ENCODE data around the gene GUCA2B. TPM values are rescaled to one million over a fixed set of nuclear protein-coding genes. Genes with fewer than 3 reads are reported as not detected.

GUCA2B gene
- polyA plus RNA-seq, 1 donor (not counting 4 experiments of a cell fraction or from before 2014, with no cell fraction given), result not detected

DNA sequence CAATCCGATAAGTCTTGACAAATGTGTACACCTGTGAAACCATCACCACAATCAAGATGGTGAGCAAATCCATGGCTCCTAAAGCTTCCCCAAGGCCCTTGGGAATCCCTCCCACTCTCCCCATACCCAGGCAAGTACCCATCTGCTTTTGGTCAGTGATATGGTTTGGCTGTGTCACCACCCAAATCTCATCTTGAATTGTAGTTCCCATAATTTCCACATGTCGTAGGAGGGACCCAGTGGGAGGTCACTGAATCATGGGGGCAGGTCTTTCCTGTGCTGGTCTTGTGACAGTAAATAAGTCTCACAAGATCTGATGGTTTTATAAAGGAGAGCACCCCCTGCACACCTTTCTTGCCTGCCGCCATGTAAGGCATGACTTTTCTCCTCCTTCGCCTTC is 14.6 kb upstream of the GUCA2B start:
- DNase-seq (ENCODE audit: low read depth, low spot score) (no peak), FAIRE-seq (no peak)
- Histone ChIP-seq H3K9me1 (ENCODE audit: control insufficient read depth, extremely low read depth, insufficient read depth, low read length) (no peaks in the 10 kb centered on the region), H2AFZ (ENCODE audit: control insufficient read depth, low read length) (no peak overlapping the region), H3K27me3 (ENCODE audit: control insufficient read depth, extremely low read depth, insufficient read depth, low read length) (peaks cover 10% of the 10 kb centered on the region), H3K4me1 (ENCODE audit: control insufficient read depth, extremely low read depth, insufficient read depth, low read length) (peaks cover 11% of the 10 kb centered on the region), H3K36me3 (ENCODE audit: control insufficient read depth in 2 of 2, extremely low read depth in 1 of 2, insufficient read depth in 2 of 2, low read length in 2 of 2) (no peaks in the 10 kb centered on the region), H3K9ac (ENCODE audit: control insufficient read depth, extremely low read depth, insufficient read depth, low read length) (no peak overlapping the region), H3K9me3 (ENCODE audit: control insufficient read depth, low read depth, low read length) (no peaks in the 10 kb centered on the region), H3K27ac (ENCODE audit: control insufficient read depth, insufficient read depth, low read length) (no peak overlapping the region), H3K79me2 (ENCODE audit: control insufficient read depth, insufficient read depth, low read length) (no peaks in the 10 kb centered on the region), H4K20me1 (ENCODE audit: control insufficient read depth, extremely low read depth, insufficient read depth, low read length) (no peaks in the 10 kb centered on the region), H3K4me2 (ENCODE audit: control insufficient read depth, extremely low read depth, insufficient read depth, low read depth, low read length) (no peak overlapping the region), H3K4me3 (ENCODE audit: control insufficient read depth in 2 of 3, extremely low read depth in 1 of 3, insufficient read depth in 2 of 3, low read depth in 1 of 3, low read length in 3 of 3) (no peak overlapping the region)
- TF ChIP-seq, protein P1, sequence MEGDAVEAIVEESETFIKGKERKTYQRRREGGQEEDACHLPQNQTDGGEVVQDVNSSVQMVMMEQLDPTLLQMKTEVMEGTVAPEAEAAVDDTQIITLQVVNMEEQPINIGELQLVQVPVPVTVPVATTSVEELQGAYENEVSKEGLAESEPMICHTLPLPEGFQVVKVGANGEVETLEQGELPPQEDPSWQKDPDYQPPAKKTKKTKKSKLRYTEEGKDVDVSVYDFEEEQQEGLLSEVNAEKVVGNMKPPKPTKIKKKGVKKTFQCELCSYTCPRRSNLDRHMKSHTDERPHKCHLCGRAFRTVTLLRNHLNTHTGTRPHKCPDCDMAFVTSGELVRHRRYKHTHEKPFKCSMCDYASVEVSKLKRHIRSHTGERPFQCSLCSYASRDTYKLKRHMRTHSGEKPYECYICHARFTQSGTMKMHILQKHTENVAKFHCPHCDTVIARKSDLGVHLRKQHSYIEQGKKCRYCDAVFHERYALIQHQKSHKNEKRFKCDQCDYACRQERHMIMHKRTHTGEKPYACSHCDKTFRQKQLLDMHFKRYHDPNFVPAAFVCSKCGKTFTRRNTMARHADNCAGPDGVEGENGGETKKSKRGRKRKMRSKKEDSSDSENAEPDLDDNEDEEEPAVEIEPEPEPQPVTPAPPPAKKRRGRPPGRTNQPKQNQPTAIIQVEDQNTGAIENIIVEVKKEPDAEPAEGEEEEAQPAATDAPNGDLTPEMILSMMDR (optimal IDR thresholded peaks at IDR 0.05 in 1 of 3, IDR thresholded peaks at IDR 0.05 in 1 of 3, conservative IDR thresholded peaks at IDR 0.05 in 1 of 3; ENCODE audit: extremely low read depth in 1 of 3, insufficient read depth in 2 of 3, low read length in 3 of 3), result no peak
- no peak for TF ChIP-seq EZH2 (IDR thresholded peaks at IDR 0.05; ENCODE audit: low read length)
- dilution Hi-C loops (cut with MboI; ENCODE audit: extremely low pct_ligation_motif_present, low sequenced_read_pairs), result no loop called here

DNA sequence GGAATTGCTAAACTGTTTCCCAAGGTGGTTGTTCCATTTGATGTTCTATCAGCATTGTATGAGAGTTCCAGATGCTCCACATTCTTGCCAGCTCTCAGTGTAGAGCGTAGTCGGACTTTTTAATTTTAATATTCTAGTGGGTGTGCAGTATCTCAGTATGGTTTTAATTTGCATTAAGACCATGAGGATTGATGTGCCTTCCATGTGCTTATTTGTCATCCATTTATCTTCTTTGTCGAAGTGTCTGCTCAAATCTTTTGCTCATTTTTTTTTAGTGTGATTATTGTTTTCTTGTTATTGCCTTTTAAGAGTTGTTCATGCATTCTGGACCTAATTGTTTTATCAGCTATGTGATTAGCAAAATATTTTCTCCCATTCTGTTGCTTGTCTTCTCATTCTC is 13.8 kb upstream of the GUCA2B start:
- FAIRE-seq (no peak), DNase-seq (ENCODE audit: low read depth, low spot score) (no peak)
- no peak overlapping the region for H2AFZ ChIP-seq (ENCODE audit: control insufficient read depth, low read length)
- H3K27me3 ChIP-seq (ENCODE audit: control insufficient read depth, extremely low read depth, insufficient read depth, low read length), result peaks cover 10% of the 10 kb centered on the region
- H3K27ac ChIP-seq (ENCODE audit: control insufficient read depth, insufficient read depth, low read length), result no peak overlapping the region
- H3K4me1 ChIP-seq (ENCODE audit: control insufficient read depth, extremely low read depth, insufficient read depth, low read length), result peaks cover 15% of the 10 kb centered on the region
- H3K36me3 ChIP-seq (ENCODE audit: control insufficient read depth in 2 of 2, extremely low read depth in 1 of 2, insufficient read depth in 2 of 2, low read length in 2 of 2), result no peaks in the 10 kb centered on the region
- TF ChIP-seq EZH2 (IDR thresholded peaks at IDR 0.05; ENCODE audit: low read length), result no peak
- TF ChIP-seq, protein P1 (optimal IDR thresholded peaks at IDR 0.05 in 1 of 3, IDR thresholded peaks at IDR 0.05 in 1 of 3, conservative IDR thresholded peaks at IDR 0.05 in 1 of 3; ENCODE audit: extremely low read depth in 1 of 3, insufficient read depth in 2 of 3, low read length in 3 of 3), result no peak
- H3K79me2 ChIP-seq (ENCODE audit: control insufficient read depth, insufficient read depth, low read length), result no peaks in the 10 kb centered on the region
- dilution Hi-C loops (cut with MboI; ENCODE audit: extremely low pct_ligation_motif_present, low sequenced_read_pairs), result no loop called here
- no peak overlapping the region for H3K4me3 ChIP-seq (ENCODE audit: control insufficient read depth in 2 of 3, extremely low read depth in 1 of 3, insufficient read depth in 2 of 3, low read depth in 1 of 3, low read length in 3 of 3)
- no peak overlapping the region for H3K9ac ChIP-seq (ENCODE audit: control insufficient read depth, extremely low read depth, insufficient read depth, low read length)
- H3K4me2 ChIP-seq (ENCODE audit: control insufficient read depth, extremely low read depth, insufficient read depth, low read depth, low read length), result no peak overlapping the region
- H3K9me1 ChIP-seq (ENCODE audit: control insufficient read depth, extremely low read depth, insufficient read depth, low read length), result no peaks in the 10 kb centered on the region
- H3K9me3 ChIP-seq (ENCODE audit: control insufficient read depth, low read depth, low read length), result no peaks in the 10 kb centered on the region
- H4K20me1 ChIP-seq (ENCODE audit: control insufficient read depth, extremely low read depth, insufficient read depth, low read length), result no peaks in the 10 kb centered on the region

Measured in keratinocyte (primary cell).